ENCODE measurements around the gene PCTP. TPM values are rescaled to one million over a fixed set of nuclear protein-coding genes. Genes with fewer than 3 reads are reported as not detected.

PCTP gene
- polyA plus RNA-seq, 1 of the 3 experiments (the other 2 are of a cell fraction) = 20.8 TPM

DNA sequence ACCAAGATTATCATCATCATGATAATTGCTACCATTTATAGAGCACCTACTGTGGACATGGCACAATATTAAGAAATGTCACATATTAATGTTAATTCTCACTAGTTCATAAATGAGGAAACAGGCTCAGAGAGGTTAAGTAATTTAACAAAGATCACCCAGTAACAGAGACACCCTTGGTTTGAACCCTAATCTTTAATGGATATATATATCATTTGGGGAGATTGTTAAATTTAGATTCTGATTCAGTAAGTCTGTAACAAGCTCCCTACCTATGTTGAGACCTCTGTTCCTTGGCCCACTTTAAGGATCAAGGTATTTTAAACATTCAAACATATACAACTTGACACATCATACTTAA, 27.4 kb upstream of the PCTP start:
- CTCF ChIA-PET = interaction anchor here (1.3 to 12.9 kb wide), 10 partner anchors 10 to 596 kb away, joined by 4 to 246 read pairs (median 17); partner anchors contain the start of gene PCTP
- Histone ChIP-seq H4K20me1 (ENCODE audit: insufficient read depth) (no peaks in the 10 kb centered on the region), H3K9ac (no peak overlapping the region), H3K79me2 (ENCODE audit: insufficient read depth) (no peaks in the 10 kb centered on the region), H3K4me2 (peak overlapping the region; percentile 64; the same call in 1 of the 2 replicates), H3K9me3 (no peaks in the 10 kb centered on the region), H3K27ac (ENCODE audit: low read depth in 2 of 2, low read length in 1 of 2) (peak overlapping the region; percentile 68 to 74; a peak in 2 of 4 replicates), H3F3A (replicated peaks; ENCODE audit: insufficient read depth) (peaks cover 25% of the 10 kb centered on the region), H3K9me2 (no peaks in the 10 kb centered on the region), H3K4me3 (ENCODE audit: low read depth in 2 of 2, low read length in 1 of 2) (peak overlapping the region in 1 of 2 experiments; percentile 55; a peak in 3 of 4 replicates), H3K4me1 (ENCODE audit: control insufficient read depth in 1 of 2, insufficient read depth in 2 of 2, low read depth in 1 of 2, low read length in 1 of 2) (peaks cover 33 to 46% of the 10 kb centered on the region in 2 experiments), H2AFZ (ENCODE audit: low read depth) (peak overlapping the region; percentile 74; the same call in 1 of the 2 replicates), H3K36me3 (replicated peaks in 1 of 2; ENCODE audit: control insufficient read depth in 1 of 2, insufficient read depth in 2 of 2, low read length in 1 of 2) (peaks cover 0 to 20% of the 10 kb centered on the region in 2 experiments), H3K27me3 (ENCODE audit: insufficient read depth) (no peaks in the 10 kb centered on the region)
- DNase-seq = no peak
- TF ChIP-seq GATA2 (CRISPR knock-in tag; IDR thresholded peaks at IDR 0.05) (no peak), GABPA (IDR thresholded peaks at IDR 0.05; ENCODE audit: low read depth) (no peak), TCF12 (IDR thresholded peaks at IDR 0.05) (no peak), RFX5 (IDR thresholded peaks at IDR 0.05; ENCODE audit: low read length) (no peak), POLR2AphosphoS5 (IDR thresholded peaks at IDR 0.05; ENCODE audit: low read depth, low read length) (no peak)
- TF ChIP-seq, protein P1, sequence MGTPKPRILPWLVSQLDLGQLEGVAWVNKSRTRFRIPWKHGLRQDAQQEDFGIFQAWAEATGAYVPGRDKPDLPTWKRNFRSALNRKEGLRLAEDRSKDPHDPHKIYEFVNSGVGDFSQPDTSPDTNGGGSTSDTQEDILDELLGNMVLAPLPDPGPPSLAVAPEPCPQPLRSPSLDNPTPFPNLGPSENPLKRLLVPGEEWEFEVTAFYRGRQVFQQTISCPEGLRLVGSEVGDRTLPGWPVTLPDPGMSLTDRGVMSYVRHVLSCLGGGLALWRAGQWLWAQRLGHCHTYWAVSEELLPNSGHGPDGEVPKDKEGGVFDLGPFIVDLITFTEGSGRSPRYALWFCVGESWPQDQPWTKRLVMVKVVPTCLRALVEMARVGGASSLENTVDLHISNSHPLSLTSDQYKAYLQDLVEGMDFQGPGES (IDR thresholded peaks at IDR 0.05; ENCODE audit: low read depth, low read length) = no peak
- POLR2A ChIA-PET = interaction anchor here (0.6 kb wide), 1 partner anchor 133 kb away, joined by 4 read pairs; no protein-coding TSS in a partner anchor

DNA sequence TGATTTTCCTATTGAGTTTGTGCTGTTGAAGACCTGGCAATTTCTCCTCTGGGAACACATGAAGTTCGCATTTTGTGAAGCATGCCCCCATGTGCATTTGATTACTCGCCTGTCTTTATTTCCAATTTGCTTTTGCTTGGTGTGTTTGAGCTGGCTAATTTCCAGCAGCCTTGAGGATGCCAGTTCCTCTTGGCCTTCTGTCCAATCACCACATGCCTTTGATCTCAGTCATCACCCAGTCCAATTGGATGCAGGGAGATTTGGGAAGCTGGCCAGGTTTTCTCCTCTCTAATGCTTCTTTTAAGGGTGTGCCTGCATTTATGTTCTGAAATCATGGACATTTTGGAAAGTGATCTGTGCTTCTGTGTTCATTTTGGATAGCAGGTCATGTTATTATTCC, 24.4 kb upstream of the PCTP start:
- H3K4me3 ChIP-seq (ENCODE audit: low read depth in 2 of 2, low read length in 1 of 2) = 0 out of 4 replicates have a peak overlapping the region, but pooled peaks of 1 of the 2 experiments have one; percentile 19
- peak; percentile 73 for DNase-seq
- H3K9me3 ChIP-seq = no peaks in the 10 kb centered on the region
- no peak overlapping the region for H3K9ac ChIP-seq
- H3K4me2 ChIP-seq = peak overlapping the region; percentile 60
- peak overlapping the region; percentile 3; the same call in 1 of the 2 replicates for H2AFZ ChIP-seq (ENCODE audit: low read depth)
- H3K27me3 ChIP-seq (ENCODE audit: insufficient read depth) = no peaks in the 10 kb centered on the region
- ChIA-PET CTCF (interaction anchor here (0.7 to 12.9 kb wide), 10 partner anchors 8 to 212 kb away, joined by 3 to 246 read pairs (median 4); no protein-coding TSS in a partner anchor), POLR2A (interaction anchor here (0.9 kb wide), 1 partner anchor 24 kb away, joined by 3 read pairs; the partner anchor contains the start of gene PCTP)
- H3K27ac ChIP-seq (ENCODE audit: low read depth in 2 of 2, low read length in 1 of 2) = peak overlapping the region; percentile 61 to 97
- H3K9me2 ChIP-seq = no peaks in the 10 kb centered on the region
- 10% methylated on average over 2 of the region's 2 CpGs for WGBS (ENCODE audit: low lambda C conversion rate)
- H3K4me1 ChIP-seq (ENCODE audit: control insufficient read depth in 1 of 2, insufficient read depth in 2 of 2, low read depth in 1 of 2, low read length in 1 of 2) = peaks cover 46 to 56% of the 10 kb centered on the region in 2 experiments
- no peaks in the 10 kb centered on the region for H4K20me1 ChIP-seq (ENCODE audit: insufficient read depth)
- peaks cover 21% of the 10 kb centered on the region for H3F3A ChIP-seq (replicated peaks; ENCODE audit: insufficient read depth)
- H3K36me3 ChIP-seq (replicated peaks in 1 of 2; ENCODE audit: control insufficient read depth in 1 of 2, insufficient read depth in 2 of 2, low read length in 1 of 2) = no peaks in the 10 kb centered on the region
- no peaks in the 10 kb centered on the region for H3K79me2 ChIP-seq (ENCODE audit: insufficient read depth)
- no peak for TF ChIP-seq FOXJ3 (CRISPR knock-in tag; IDR thresholded peaks at IDR 0.05)
- peak; percentile 84 for TF ChIP-seq FOSL2 (IDR thresholded peaks at IDR 0.05; ENCODE audit: borderline replicate concordance, low read depth)
- peak; percentile 99 for TF ChIP-seq NFIC (IDR thresholded peaks at IDR 0.05; ENCODE audit: borderline replicate concordance)
- TF ChIP-seq TAF1 (IDR thresholded peaks at IDR 0.05; ENCODE audit: borderline replicate concordance, low read depth, low read length) = no peak
- peak; percentile 68 to 71; a peak in 3 of 4 replicates for TF ChIP-seq EP300 (IDR thresholded peaks at IDR 0.05; ENCODE audit: borderline replicate concordance in 1 of 2, low read depth in 1 of 2, low read length in 1 of 2)
- TF ChIP-seq, protein P2, sequence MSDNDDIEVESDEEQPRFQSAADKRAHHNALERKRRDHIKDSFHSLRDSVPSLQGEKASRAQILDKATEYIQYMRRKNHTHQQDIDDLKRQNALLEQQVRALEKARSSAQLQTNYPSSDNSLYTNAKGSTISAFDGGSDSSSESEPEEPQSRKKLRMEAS (IDR thresholded peaks at IDR 0.05; ENCODE audit: low read depth) = peak; percentile 63; the same call in 1 of the 2 replicates
- TF ChIP-seq, protein P3, sequence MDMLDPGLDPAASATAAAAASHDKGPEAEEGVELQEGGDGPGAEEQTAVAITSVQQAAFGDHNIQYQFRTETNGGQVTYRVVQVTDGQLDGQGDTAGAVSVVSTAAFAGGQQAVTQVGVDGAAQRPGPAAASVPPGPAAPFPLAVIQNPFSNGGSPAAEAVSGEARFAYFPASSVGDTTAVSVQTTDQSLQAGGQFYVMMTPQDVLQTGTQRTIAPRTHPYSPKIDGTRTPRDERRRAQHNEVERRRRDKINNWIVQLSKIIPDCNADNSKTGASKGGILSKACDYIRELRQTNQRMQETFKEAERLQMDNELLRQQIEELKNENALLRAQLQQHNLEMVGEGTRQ (IDR thresholded peaks at IDR 0.05; ENCODE audit: borderline replicate concordance, low read depth, low read length) = no peak
- TF ChIP-seq TCF12 (IDR thresholded peaks at IDR 0.05) = peak; percentile 95
- peak; percentile 70 for TF ChIP-seq POLR2AphosphoS5 (IDR thresholded peaks at IDR 0.05; ENCODE audit: low read depth, low read length)
- TF ChIP-seq, protein P4, sequence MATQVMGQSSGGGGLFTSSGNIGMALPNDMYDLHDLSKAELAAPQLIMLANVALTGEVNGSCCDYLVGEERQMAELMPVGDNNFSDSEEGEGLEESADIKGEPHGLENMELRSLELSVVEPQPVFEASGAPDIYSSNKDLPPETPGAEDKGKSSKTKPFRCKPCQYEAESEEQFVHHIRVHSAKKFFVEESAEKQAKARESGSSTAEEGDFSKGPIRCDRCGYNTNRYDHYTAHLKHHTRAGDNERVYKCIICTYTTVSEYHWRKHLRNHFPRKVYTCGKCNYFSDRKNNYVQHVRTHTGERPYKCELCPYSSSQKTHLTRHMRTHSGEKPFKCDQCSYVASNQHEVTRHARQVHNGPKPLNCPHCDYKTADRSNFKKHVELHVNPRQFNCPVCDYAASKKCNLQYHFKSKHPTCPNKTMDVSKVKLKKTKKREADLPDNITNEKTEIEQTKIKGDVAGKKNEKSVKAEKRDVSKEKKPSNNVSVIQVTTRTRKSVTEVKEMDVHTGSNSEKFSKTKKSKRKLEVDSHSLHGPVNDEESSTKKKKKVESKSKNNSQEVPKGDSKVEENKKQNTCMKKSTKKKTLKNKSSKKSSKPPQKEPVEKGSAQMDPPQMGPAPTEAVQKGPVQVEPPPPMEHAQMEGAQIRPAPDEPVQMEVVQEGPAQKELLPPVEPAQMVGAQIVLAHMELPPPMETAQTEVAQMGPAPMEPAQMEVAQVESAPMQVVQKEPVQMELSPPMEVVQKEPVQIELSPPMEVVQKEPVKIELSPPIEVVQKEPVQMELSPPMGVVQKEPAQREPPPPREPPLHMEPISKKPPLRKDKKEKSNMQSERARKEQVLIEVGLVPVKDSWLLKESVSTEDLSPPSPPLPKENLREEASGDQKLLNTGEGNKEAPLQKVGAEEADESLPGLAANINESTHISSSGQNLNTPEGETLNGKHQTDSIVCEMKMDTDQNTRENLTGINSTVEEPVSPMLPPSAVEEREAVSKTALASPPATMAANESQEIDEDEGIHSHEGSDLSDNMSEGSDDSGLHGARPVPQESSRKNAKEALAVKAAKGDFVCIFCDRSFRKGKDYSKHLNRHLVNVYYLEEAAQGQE (IDR thresholded peaks at IDR 0.05; ENCODE audit: low read depth, low read length) = 0 out of 2 replicates have a peak, but pooled peaks have one; percentile 57
- TF ChIP-seq JUND (IDR thresholded peaks at IDR 0.05) = peak; percentile 84
- TF ChIP-seq, protein P5, sequence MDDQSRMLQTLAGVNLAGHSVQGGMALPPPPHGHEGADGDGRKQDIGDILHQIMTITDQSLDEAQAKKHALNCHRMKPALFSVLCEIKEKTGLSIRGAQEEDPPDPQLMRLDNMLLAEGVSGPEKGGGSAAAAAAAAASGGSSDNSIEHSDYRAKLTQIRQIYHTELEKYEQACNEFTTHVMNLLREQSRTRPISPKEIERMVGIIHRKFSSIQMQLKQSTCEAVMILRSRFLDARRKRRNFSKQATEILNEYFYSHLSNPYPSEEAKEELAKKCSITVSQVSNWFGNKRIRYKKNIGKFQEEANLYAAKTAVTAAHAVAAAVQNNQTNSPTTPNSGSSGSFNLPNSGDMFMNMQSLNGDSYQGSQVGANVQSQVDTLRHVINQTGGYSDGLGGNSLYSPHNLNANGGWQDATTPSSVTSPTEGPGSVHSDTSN (IDR thresholded peaks at IDR 0.05) = peak; percentile 71
- no peak for TF ChIP-seq EZH2phosphoT487 (IDR thresholded peaks at IDR 0.05; ENCODE audit: borderline replicate concordance, low read depth)
- TF ChIP-seq RFX5 (IDR thresholded peaks at IDR 0.05; ENCODE audit: low read length) = peak; percentile 88
- TF ChIP-seq FOXM1 (IDR thresholded peaks at IDR 0.05; ENCODE audit: low read depth) = no peak
- TF ChIP-seq NRF1 (IDR thresholded peaks at IDR 0.05; ENCODE audit: low read depth, low read length) = no peak
- TF ChIP-seq RCOR1 (IDR thresholded peaks at IDR 0.05; ENCODE audit: low read length) = peak; percentile 74; the same call in 1 of the 2 replicates
